BLaER1 (cell line): Measurements from ENCODE around the gene TGFB1.

Source experiments
- H3K27ac ChIP-seq: shearing (Covaris generic); formaldehyde crosslinking; 2 replicates; pipeline ENCODE4 v1.8.1; 2022
- H3K27me3 ChIP-seq: shearing (Covaris generic); formaldehyde crosslinking; 2 replicates; pipeline ENCODE4 v1.8.1; 2022
- H3K36me3 ChIP-seq: shearing (Covaris generic); formaldehyde crosslinking; 2 replicates; pipeline ENCODE4 v1.8.1; 2022
- H3K4me1 ChIP-seq: shearing (Covaris generic); formaldehyde crosslinking; 2 replicates; pipeline ENCODE4 v1.8.1; 2022
- H3K4me2 ChIP-seq: shearing (Covaris generic); formaldehyde crosslinking; 2 replicates; pipeline ENCODE4 v1.8.1; 2022
- H3K4me3 ChIP-seq: shearing (Covaris generic); formaldehyde crosslinking; 2 replicates; pipeline ENCODE4 v1.8.1; 2022
- H3K9ac ChIP-seq: shearing (Covaris generic); formaldehyde crosslinking; 2 replicates; pipeline ENCODE4 v1.8.1; 2022
- H3K9me3 ChIP-seq: shearing (Covaris generic); formaldehyde crosslinking; 2 replicates; pipeline ENCODE4 v1.8.1; 2022
- H4K20me1 ChIP-seq: shearing (Covaris generic); formaldehyde crosslinking; 2 replicates; pipeline ENCODE4 v1.8.1; 2022
- Cebpa-rat ChIP-seq: shearing (Covaris generic); IDR thresholded peaks from 2 replicates; pipeline ENCODE4 v1.8.1; 2022

Gene TGFB1

DNA sequence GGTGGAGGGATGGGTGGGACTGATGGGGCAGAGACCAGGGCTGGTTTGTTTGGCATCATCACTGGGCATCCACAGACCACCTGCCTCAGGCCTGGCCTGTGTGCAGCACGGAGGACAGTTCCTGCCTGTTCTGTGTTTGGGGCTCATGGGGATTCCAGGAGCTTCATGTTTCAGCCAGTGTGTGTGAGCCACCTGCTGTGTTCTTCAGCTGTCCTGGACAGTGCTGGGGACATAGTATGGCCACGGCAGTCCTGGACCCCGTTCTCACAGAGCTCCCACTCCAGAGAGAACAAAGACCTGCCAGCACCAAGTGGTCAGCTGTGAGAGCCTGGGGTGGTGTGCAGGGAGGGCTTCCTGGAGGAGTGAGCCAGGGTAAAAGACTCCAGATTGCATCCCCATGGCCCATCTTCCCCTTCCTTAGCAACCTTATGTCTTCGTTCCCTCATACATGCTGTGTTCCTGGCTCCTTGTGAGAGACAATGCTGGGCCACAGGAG is 45.7 kb downstream of the TGFB1 start:
- H3K27me3 ChIP-seq: no peaks in the 10 kb centered on the region
- peaks cover 61% of the 10 kb centered on the region for H3K36me3 ChIP-seq
- peak overlapping the region; percentile 18; the same call in 1 of the 2 replicates for H3K4me3 ChIP-seq
- peaks cover 93% of the 10 kb centered on the region for H3K4me1 ChIP-seq
- no peaks in the 10 kb centered on the region for H3K9me3 ChIP-seq
- TF ChIP-seq Cebpa-rat: no peak
- peak overlapping the region; percentile 97 for H3K4me2 ChIP-seq
- H4K20me1 ChIP-seq: peaks cover 66% of the 10 kb centered on the region
- peak overlapping the region; percentile 83 for H3K27ac ChIP-seq
- peak overlapping the region; percentile 73 for H3K9ac ChIP-seq

DNA sequence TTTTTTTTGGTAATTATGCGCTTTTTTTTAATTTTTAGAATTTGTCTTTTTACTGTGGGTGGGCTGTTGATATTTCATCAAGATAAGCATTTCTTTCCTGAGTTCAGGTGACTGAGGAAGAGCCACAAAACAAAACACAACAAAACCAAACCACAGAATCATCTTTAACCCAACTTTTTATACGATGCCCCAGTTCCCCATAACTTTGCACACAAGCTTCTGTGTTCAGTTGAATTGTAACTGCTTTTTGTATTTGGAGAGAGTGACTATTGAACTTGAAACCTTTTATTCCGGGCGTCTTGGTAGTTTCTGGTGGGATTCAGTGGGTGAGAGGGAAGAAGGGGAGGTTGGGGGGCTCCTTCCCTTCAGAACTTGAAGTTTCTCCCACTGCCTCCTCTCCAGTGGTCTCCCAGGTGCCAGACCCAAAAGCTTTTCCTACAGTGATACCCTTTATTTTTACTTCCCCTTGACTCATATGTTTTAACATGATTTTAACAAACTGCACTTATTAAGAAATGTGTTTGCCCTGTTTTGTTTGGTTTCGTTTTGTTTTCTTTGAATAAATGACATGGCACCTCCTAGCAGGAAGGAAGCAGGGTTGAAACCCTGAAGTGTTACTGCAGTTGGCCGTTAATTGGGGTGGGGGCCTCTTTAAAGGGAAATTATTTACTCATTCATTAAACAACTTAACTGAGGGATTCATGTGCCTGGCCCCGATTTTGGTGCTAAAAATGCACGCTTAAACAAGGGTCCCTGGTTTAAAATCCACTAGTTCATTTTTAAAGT is 46.4 kb downstream of the TGFB1 start:
- Histone ChIP-seq H4K20me1 (peaks cover 66% of the 10 kb centered on the region), H3K27me3 (no peaks in the 10 kb centered on the region), H3K4me2 (peak overlapping the region; percentile 97), H3K4me3 (peak overlapping the region; percentile 18), H3K9me3 (no peaks in the 10 kb centered on the region), H3K27ac (peak overlapping the region; percentile 83), H3K4me1 (peaks cover 93% of the 10 kb centered on the region), H3K36me3 (peaks cover 58% of the 10 kb centered on the region), H3K9ac (peak overlapping the region; percentile 73)
- TF ChIP-seq Cebpa-rat: no peak

DNA sequence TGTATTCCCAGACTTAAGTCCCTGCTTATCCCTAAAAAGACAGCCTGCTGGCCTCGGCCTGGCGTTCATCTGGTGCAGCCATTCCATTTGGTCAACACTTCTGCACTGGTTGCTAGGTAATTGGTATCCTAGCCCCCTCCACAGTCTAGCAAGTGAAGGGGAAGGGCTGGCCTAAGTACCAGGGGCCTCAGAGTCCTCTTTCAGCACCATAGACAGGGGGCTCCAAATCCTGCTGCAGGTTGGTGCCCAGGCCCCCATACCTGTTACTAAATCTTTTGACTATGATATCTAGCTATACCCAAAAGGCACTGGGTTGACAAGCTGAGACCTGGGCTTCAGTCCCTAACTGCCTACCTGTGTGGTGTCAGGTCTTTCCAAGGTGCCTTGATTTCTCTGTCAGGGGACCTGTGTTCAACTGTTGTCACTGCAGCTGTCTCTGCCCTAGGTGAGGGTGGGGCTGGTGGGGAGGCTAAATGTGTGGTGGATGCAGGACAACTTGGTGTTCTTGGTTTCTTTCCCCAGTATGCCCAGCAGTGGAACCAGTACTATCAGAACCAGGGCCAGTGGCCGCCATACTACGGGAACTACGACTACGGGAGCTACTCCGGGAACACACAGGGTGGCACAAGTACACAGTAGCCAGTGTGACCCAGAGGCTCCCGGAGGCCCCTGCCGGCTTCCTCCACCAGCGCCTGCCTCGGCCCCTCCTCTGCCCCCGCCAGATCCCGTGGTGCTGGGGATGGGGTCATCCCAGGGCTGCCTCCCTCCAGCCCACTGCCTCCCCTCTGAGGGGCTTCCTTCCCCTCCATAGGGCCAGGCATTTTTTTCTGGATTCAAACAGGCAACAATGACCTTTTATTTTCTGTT is 47.6 kb downstream of the TGFB1 start:
- Histone ChIP-seq H3K4me1 (peaks cover 93% of the 10 kb centered on the region), H3K4me3 (peak overlapping the region; percentile 18; the same call in 1 of the 2 replicates), H4K20me1 (peaks cover 72% of the 10 kb centered on the region), H3K9me3 (no peaks in the 10 kb centered on the region), H3K27ac (peak overlapping the region; percentile 83), H3K36me3 (peaks cover 62% of the 10 kb centered on the region), H3K9ac (peak overlapping the region; percentile 73), H3K4me2 (peak overlapping the region; percentile 97), H3K27me3 (no peaks in the 10 kb centered on the region)
- no peak for TF ChIP-seq Cebpa-rat

DNA sequence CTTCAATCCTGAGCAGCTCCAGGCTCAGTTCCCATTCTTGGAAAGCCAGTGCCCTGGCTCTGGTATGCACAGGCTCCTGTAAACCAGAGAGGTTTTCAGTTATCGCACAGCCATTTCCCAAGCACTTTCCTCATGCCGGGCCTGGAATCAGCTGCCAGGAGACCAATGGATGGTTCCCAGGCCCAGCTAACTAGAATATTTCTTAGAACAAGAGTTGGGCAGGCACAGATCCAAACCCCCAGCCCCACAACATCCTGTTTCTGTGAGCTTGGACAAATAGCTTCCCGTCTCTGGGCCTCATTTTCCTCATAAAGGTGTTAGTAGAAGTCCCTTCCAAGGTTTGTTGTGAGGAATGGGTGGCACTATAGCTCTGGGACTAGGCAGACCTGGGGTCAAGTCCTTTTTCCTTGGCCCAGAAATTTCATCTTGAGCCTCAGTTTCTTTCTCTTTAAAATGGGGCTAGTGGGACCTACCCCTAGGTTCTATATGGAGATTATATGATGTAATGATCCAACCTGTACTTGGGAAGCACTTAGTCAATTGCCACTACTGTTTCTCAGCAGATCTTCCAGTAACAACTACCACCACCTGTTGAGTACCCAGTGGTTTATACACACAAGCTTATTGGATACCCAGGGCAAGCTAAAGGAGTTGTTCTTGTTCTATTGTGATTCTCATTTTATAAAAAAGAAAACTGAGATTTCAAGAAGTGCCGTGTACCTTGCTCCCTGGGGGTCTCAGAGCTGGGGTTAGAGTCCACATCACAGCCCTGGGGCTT is 48.8 kb downstream of the TGFB1 start:
- peak overlapping the region; percentile 80 for H3K27ac ChIP-seq
- H3K36me3 ChIP-seq: peaks cover 73% of the 10 kb centered on the region

DNA sequence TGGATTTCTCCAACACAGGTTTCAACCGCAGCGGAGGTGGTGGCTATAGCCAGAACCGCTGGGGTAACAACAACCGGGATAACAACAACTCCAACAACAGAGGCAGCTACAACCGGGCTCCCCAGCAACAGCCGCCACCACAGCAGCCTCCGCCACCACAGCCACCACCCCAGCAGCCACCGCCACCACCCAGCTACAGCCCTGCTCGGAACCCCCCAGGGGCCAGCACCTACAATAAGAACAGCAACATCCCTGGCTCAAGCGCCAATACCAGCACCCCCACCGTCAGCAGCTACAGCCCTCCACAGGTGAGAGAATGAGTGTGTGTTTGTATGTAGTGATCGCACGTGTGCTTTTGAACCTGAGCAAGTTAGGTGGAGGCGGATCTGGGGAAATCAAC is 49.8 kb downstream of the TGFB1 start:
- no peak overlapping the region for H3K9ac ChIP-seq
- H3K27me3 ChIP-seq: no peaks in the 10 kb centered on the region
- H3K36me3 ChIP-seq: peaks cover 83% of the 10 kb centered on the region
- peaks cover 100% of the 10 kb centered on the region for H3K4me1 ChIP-seq
- TF ChIP-seq Cebpa-rat: no peak
- peak overlapping the region; percentile 77 for H3K4me2 ChIP-seq
- H3K27ac ChIP-seq: peak overlapping the region; percentile 80
- no peaks in the 10 kb centered on the region for H3K9me3 ChIP-seq
- peaks cover 94% of the 10 kb centered on the region for H4K20me1 ChIP-seq
- no peak overlapping the region for H3K4me3 ChIP-seq

More for the DNA sequence above, 48.8 kb downstream of the TGFB1 start:
- no peak for TF ChIP-seq Cebpa-rat
- Histone ChIP-seq H3K27me3 (no peaks in the 10 kb centered on the region), H4K20me1 (peaks cover 84% of the 10 kb centered on the region), H3K9me3 (no peaks in the 10 kb centered on the region), H3K4me3 (no peak overlapping the region), H3K4me1 (peaks cover 98% of the 10 kb centered on the region), H3K9ac (no peak overlapping the region), H3K4me2 (no peak overlapping the region; the same call in 1 of the 2 replicates)

DNA sequence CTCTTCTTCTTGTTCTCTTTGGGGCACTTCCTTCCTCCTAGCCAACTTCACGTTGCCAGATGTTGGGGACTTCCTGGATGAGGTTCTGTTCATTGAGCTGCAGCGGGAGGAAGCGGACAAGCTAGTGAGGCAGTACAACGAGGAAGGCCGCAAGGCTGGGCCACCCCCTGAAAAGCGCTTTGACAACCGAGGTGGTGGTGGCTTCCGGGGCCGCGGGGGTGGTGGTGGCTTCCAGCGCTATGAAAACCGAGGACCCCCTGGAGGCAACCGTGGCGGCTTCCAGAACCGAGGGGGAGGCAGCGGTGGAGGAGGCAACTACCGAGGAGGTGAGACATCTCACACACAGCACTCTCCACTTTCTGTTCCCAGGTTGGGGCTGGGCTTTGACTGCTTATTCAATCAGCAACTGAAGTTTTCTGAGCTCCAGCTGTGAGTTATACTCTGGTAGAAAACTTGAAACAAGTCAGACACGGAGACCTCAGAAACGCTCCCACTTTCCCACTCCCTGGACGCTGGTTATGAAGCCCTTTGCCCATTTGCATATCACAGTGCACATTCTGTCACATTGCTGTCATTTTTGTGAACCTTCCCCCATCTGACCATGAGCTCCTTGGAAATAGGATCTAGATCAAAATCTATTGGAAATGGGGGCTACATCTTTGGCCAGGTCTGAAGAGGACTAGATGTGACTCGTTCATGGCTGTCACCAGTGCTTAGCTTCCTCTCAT is 50.9 kb downstream of the TGFB1 start:
- Histone ChIP-seq H3K36me3 (peaks cover 89% of the 10 kb centered on the region), H3K4me3 (peak overlapping the region; percentile 11; the same call in 1 of the 2 replicates)

DNA sequence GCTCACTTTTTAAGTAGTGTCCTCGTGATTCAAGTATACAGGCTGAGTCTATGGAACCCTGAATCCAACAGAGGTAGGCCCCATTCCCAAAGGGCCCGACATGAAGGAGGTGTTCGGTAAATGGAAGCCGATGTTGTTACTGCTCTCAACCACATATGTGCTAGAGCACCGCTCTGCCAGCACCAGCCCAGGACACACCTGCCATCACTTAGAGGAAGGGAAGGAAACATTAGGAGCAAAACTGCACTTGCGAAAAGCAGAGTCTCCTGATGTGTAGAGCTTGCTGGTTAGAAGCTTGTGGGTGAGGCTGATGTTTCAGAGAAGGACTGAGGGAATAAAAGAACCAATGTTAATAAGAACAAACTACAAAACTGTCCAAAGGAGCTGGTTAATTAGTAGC is 53.2 kb downstream of the TGFB1 start:
- peaks cover 100% of the 10 kb centered on the region for H3K4me1 ChIP-seq
- peak overlapping the region; percentile 77 for H3K4me2 ChIP-seq
- peak overlapping the region; percentile 80 for H3K27ac ChIP-seq
- no peaks in the 10 kb centered on the region for H3K9me3 ChIP-seq
- peaks cover 100% of the 10 kb centered on the region for H4K20me1 ChIP-seq
- H3K4me3 ChIP-seq: peak overlapping the region; percentile 11; the same call in 1 of the 2 replicates
- TF ChIP-seq Cebpa-rat: no peak
- peak overlapping the region; percentile 25; the same call in 1 of the 2 replicates for H3K9ac ChIP-seq
- H3K36me3 ChIP-seq: peaks cover 94% of the 10 kb centered on the region
- no peaks in the 10 kb centered on the region for H3K27me3 ChIP-seq

More for the DNA sequence above, 50.9 kb downstream of the TGFB1 start:
- H3K9ac ChIP-seq: peak overlapping the region; percentile 67; the same call in 1 of the 2 replicates
- H3K4me2 ChIP-seq: peak overlapping the region; percentile 77
- H3K27me3 ChIP-seq: no peaks in the 10 kb centered on the region
- no peaks in the 10 kb centered on the region for H3K9me3 ChIP-seq
- peaks cover 100% of the 10 kb centered on the region for H3K4me1 ChIP-seq
- no peak for TF ChIP-seq Cebpa-rat
- peak overlapping the region; percentile 80 for H3K27ac ChIP-seq
- H4K20me1 ChIP-seq: peaks cover 100% of the 10 kb centered on the region

DNA sequence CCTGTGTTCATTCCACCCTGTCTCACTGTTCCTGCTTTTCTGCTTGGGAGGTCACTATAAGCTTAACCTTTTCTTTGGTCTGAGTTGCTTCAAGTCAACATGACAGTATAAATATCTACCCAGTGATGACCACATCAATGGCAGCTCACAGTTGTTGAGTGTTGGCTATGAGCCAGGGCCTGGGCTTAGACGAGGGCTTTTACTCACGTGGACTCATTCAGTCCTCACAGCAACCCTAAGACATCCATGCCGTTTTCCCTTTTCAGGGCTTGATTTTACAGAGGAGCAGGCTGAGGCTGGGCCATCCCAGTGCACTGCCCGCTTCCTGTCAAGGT is 54.0 kb downstream of the TGFB1 start:
- Histone ChIP-seq H3K4me3 (no peak overlapping the region; the same call in 1 of the 2 replicates), H3K9ac (peak overlapping the region; percentile 25; the same call in 1 of the 2 replicates), H3K27ac (peak overlapping the region; percentile 80), H4K20me1 (peaks cover 100% of the 10 kb centered on the region), H3K27me3 (no peaks in the 10 kb centered on the region), H3K36me3 (peaks cover 94% of the 10 kb centered on the region), H3K9me3 (no peaks in the 10 kb centered on the region), H3K4me2 (peak overlapping the region; percentile 77), H3K4me1 (peaks cover 100% of the 10 kb centered on the region)
- TF ChIP-seq Cebpa-rat: no peak
